ENCODE data around the gene IGFBP3. TPM values are rescaled to one million over a fixed set of nuclear protein-coding genes. Genes with fewer than 3 reads are reported as not detected.

The IGFBP3 gene
- total and polyA plus RNA-seq, 2 experiments from 2014 or later = 11.2 to 11.3 TPM

- Histone ChIP-seq H3F3A (replicated peaks; ENCODE audit: low read depth) (no peaks in the 10 kb centered on the region), H3K9me2 (ENCODE audit: insufficient read depth) (no peaks in the 10 kb centered on the region), H3K79me2 (replicated peaks; ENCODE audit: insufficient read depth) (no peaks in the 10 kb centered on the region), H4K20me1 (replicated peaks; ENCODE audit: insufficient read depth) (no peaks in the 10 kb centered on the region), H3K4me3 (no peak overlapping the region), H3K4me1 (ENCODE audit: insufficient read depth) (peaks cover 9% of the 10 kb centered on the region; the same call in 1 of the 2 replicates), H3K4me2 (no peak overlapping the region), H3K27ac (ENCODE audit: low read depth) (no peak overlapping the region), H3K27me3 (ENCODE audit: insufficient read depth) (peaks cover 31% of the 10 kb centered on the region), H2AFZ (no peak overlapping the region), H3K36me3 (ENCODE audit: insufficient read depth) (no peaks in the 10 kb centered on the region)
- Mint-ChIP-seq H3K27ac (no peak overlapping the region), H3K36me3 (ENCODE audit: low read depth) (peaks cover 5% of the 10 kb centered on the region; the same call in 1 of the 3 replicates), H3K27me3 (ENCODE audit: insufficient read depth, low read depth, poor library complexity) (peaks cover 28% of the 10 kb centered on the region), H3K4me3 (no peak overlapping the region), H3K9me3 (peaks cover 5% of the 10 kb centered on the region), H3K4me1 (peaks cover 15% of the 10 kb centered on the region; the same call in 2 of the 3 replicates)
- DNase-seq (ENCODE audit: low spot score) = no peak
- no peak for TF ChIP-seq CTCF (conservative IDR thresholded peaks at IDR 0.05; ENCODE audit: low read depth in 2 of 2)
- TF ChIP-seq STAT1 (IDR thresholded peaks at IDR 0.05; ENCODE audit: unreplicated experiment) = no peak
- TF ChIP-seq ETS1 (IDR thresholded peaks at IDR 0.05) = no peak
- TF ChIP-seq REST (IDR thresholded peaks at IDR 0.05; ENCODE audit: unreplicated experiment) = no peak
- no peak for TF ChIP-seq JUNB (IDR thresholded peaks at IDR 0.05; ENCODE audit: unreplicated experiment)
- TF ChIP-seq EZH2 (IDR thresholded peaks at IDR 0.05; ENCODE audit: low read depth, unreplicated experiment) = no peak
- TF ChIP-seq POLR2AphosphoS5 (IDR thresholded peaks at IDR 0.05; ENCODE audit: low read depth) = no peak
- no peak for TF ChIP-seq ZNF331 (CRISPR knock-in tag; IDR thresholded peaks at IDR 0.05; ENCODE audit: low read depth)
- TF ChIP-seq EZH2phosphoT487 (IDR thresholded peaks at IDR 0.05; ENCODE audit: unreplicated experiment) = no peak
- TF ChIP-seq ZNF462 (CRISPR knock-in tag; IDR thresholded peaks at IDR 0.05) = no peak
- no peak for TF ChIP-seq CREB1 (CRISPR knock-in tag; IDR thresholded peaks at IDR 0.05; ENCODE audit: low read depth)
- no peak for TF ChIP-seq NANOG (IDR thresholded peaks at IDR 0.05; ENCODE audit: borderline replicate concordance)
- no peak for TF ChIP-seq ZNF114 (CRISPR knock-in tag; IDR thresholded peaks at IDR 0.05)
- no peak for ATAC-seq
Observed at GRCh38 chr7:45884136-45884535, 36.9 kb downstream of the IGFBP3 start.

Measured in GM23338 (cell line).